HG03520 (cell line): Measurements from ENCODE around the gene GALC.
A peak's percentile ranks its signal among the peaks of the same experiment; 100 is the strongest.

Experiments
- ATAC-seq: cut with Tn5 transposase; IDR thresholded peaks from one replicate; pipeline ENCODE4 v1.9.1; 2021; ENCODE audit warnings: mild to moderate bottlenecking, moderate library complexity; ENCODE audit not compliant: unreplicated experiment

The GALC gene

GRCh38 chr14:87894920-87895319 lies 98.1 kb downstream of the GALC start:
- ATAC-seq = no peak

GRCh38 chr14:87892763-87893162 lies 100.2 kb downstream of the GALC start:
- ATAC-seq = no peak

DNA sequence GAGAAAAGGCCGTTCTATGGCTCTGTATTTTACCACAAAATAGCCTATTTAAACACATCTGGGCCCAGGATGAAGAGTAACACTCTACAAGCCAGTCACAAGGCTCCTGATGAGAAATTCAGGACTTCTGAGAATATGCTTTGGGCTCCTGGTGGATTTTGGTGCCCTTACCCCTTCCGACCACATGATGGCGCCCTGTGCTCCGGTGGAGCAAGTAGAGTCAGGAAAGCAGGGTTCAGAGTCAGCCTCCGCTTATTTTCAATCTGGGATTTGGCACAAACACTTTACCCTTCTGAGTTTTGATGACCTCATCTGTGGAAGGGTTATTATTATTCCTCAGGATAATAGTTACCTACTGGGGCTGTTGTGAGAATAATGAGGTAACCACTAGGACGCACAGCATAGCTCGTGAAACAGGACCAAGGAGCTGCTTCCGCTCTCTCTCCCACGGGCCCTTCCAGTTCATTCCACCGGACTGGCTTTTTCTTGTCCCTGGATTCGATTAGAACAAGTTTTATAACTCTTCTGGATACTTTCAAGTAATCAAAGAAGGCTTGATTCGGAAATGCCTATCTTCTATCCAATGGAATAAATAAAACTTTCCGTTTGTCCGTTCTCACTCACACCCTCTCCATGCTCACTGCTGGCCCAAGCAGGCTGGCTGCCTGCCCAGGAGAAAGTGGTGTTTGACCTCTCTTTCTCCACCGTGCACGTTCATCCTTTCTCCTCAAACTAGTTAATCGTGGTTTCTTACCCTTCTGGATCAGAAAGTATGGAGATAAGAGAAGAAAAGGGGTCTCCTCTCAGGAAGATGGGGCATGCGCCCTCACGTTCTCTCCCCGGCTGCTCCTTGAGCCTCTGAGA lies 104.6 kb downstream of the GALC start:
- peak; percentile 68 for ATAC-seq

- no peak for ATAC-seq
These were observed 109.2 kb downstream of the GALC start for GRCh38 chr14:87883750-87884149.
